GM12878 (cell line): ENCODE data around the gene SEPTIN14.

Experiments used
- CEBPB ChIP-seq, 2 experiments: fragments of 150-350 bp in 1 of 2; IDR thresholded peaks; 2 replicates each; pipeline ENCODE4 v1.6.1; 2012 to 2014; ENCODE audit warnings: low read depth in 2 of 2, low read length in 2 of 2, borderline replicate concordance in 1 of 2, inconsistent platforms in 1 of 2
- CREM ChIP-seq: IDR thresholded peaks from 2 replicates; pipeline ENCODE4 v1.6.1; 2014; ENCODE audit warnings: antibody characterized with exemption, low read depth
- CTCF ChIP-seq, 3 experiments: IDR thresholded peaks in 2 of 3; conservative IDR thresholded peaks in 1 of 3; 2 replicates each; pipeline ENCODE4 v1.5.1; 2011; ENCODE audit warnings: low read depth in 3 of 3, low read length in 3 of 3, mild to moderate bottlenecking in 3 of 3, control low read depth in 2 of 3, moderate library complexity in 2 of 3, inconsistent platforms in 1 of 3, mixed read lengths in 1 of 3; ENCODE audit not compliant: control insufficient read depth in 2 of 3, insufficient read depth in 1 of 3; ENCODE audit errors: extremely low read depth in 1 of 3
- GABPA ChIP-seq: IDR thresholded peaks from 2 replicates; pipeline ENCODE4 v1.6.1; 2014; ENCODE audit warnings: antibody characterized with exemption, low read depth, mild to moderate bottlenecking, inconsistent platforms
- JUND ChIP-seq: IDR thresholded peaks from 2 replicates; pipeline ENCODE4 v1.6.1; 2012; ENCODE audit warnings: low read depth, mild to moderate bottlenecking, low read length, improper control_type of control experiment, moderate library complexity
- MTA2 ChIP-seq: fragments of 450-650 bp; IDR thresholded peaks from 2 replicates; pipeline ENCODE4 v1.6.1; 2016; ENCODE audit warnings: low read depth, mild to moderate bottlenecking, moderate library complexity
- POLR2A ChIP-seq: IDR thresholded peaks from 2 replicates; pipeline ENCODE4 v1.6.1; 2011; ENCODE audit warnings: low read depth, mild to moderate bottlenecking, low read length
- SIN3A ChIP-seq: IDR thresholded peaks from 2 replicates; pipeline ENCODE4 v1.6.1; 2012; ENCODE audit warnings: low read depth, low read length, improper control_type of control experiment
- SMC3 ChIP-seq: IDR thresholded peaks from 2 replicates; pipeline ENCODE4 v1.6.1; 2011; ENCODE audit warnings: low read length, improper control_type of control experiment, borderline replicate concordance
- TARDBP ChIP-seq: IDR thresholded peaks from 2 replicates; pipeline ENCODE4 v1.6.1; 2016; ENCODE audit warnings: borderline replicate concordance
- TF ChIP-seq, protein P1 (sequence below): IDR thresholded peaks from 2 replicates; pipeline ENCODE4 v1.6.1; 2011; ENCODE audit warnings: borderline replicate concordance, low read depth, mild to moderate bottlenecking, moderate library complexity, mixed read lengths, low read length; ENCODE audit not compliant: insufficient read depth; ENCODE audit errors: extremely low read length

GRCh38 chr7:55827577-55827976 lies 35.0 kb downstream of the SEPTIN14 start:
- TF ChIP-seq, protein P1, sequence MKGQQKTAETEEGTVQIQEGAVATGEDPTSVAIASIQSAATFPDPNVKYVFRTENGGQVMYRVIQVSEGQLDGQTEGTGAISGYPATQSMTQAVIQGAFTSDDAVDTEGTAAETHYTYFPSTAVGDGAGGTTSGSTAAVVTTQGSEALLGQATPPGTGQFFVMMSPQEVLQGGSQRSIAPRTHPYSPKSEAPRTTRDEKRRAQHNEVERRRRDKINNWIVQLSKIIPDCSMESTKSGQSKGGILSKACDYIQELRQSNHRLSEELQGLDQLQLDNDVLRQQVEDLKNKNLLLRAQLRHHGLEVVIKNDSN = no peak
- TF ChIP-seq SIN3A (no peak), CTCF (IDR thresholded peaks at IDR 0.05 in 2 of 3, conservative IDR thresholded peaks at IDR 0.05 in 1 of 3; ENCODE audit: control insufficient read depth in 2 of 3, extremely low read depth in 1 of 3, insufficient read depth in 1 of 3, low read depth in 3 of 3, low read length in 3 of 3) (no peak), SMC3 (no peak), JUND (no peak), POLR2A (no peak), TARDBP (no peak), MTA2 (no peak), GABPA (no peak), CEBPB (IDR thresholded peaks at IDR 0.05; ENCODE audit: borderline replicate concordance in 1 of 2, low read depth in 2 of 2, low read length in 2 of 2) (no peak), CREM (no peak)
